HG02852 (cell line): Measurements from ENCODE around the gene KATNA1.
A peak's percentile ranks its signal among the peaks of the same experiment; 100 is the strongest.

Source experiments
- ATAC-seq: cut with Tn5 transposase; IDR thresholded peaks from one replicate; pipeline ENCODE4 v1.9.1; 2021; ENCODE audit warnings: mild to moderate bottlenecking, moderate library complexity; ENCODE audit not compliant: unreplicated experiment

Gene KATNA1

GRCh38 chr6:149614337-149614736 is 34.2 kb downstream of the KATNA1 start:
- no peak for ATAC-seq

GRCh38 chr6:149608381-149608982 is 40.0 kb downstream of the KATNA1 start:
- ATAC-seq: no peak

- no peak for ATAC-seq
Observed at GRCh38 chr6:149600508-149600907, 48.0 kb downstream of the KATNA1 start.

GRCh38 chr6:149593408-149593807 is 55.1 kb downstream of the KATNA1 start:
- ATAC-seq: no peak

GRCh38 chr6:149592983-149593382 is 55.5 kb downstream of the KATNA1 start:
- no peak for ATAC-seq

GRCh38 chr6:149586149-149586548 is 62.4 kb downstream of the KATNA1 start:
- no peak for ATAC-seq

- no peak for ATAC-seq
Observed at GRCh38 chr6:149581349-149581748, 67.2 kb downstream of the KATNA1 start.

- no peak for ATAC-seq
Observed at GRCh38 chr6:149580880-149581279, 67.6 kb downstream of the KATNA1 start.

GRCh38 chr6:149567945-149568585 is 80.4 kb downstream of the KATNA1 start:
- ATAC-seq: peak; percentile 11

- ATAC-seq: no peak
Observed at GRCh38 chr6:149567194-149567586, 81.3 kb downstream of the KATNA1 start.

- ATAC-seq: peak; percentile 26
Observed at GRCh38 chr6:149566410-149567193, 81.9 kb downstream of the KATNA1 start.

- ATAC-seq: peak; percentile 68
Observed at GRCh38 chr6:149565527-149566409, 82.7 kb downstream of the KATNA1 start, which contains the start of gene GINM1. GINM1 (plus strand) TSS chr6:149566375; CDS start chr6:149566415, 40 bp downstream.

GRCh38 chr6:149563928-149564325 is 84.6 kb downstream of the KATNA1 start:
- ATAC-seq: no peak

GRCh38 chr6:149563203-149563927 is 85.1 kb downstream of the KATNA1 start:
- ATAC-seq: no peak

GRCh38 chr6:149560736-149561135 is 87.8 kb downstream of the KATNA1 start:
- no peak for ATAC-seq

GRCh38 chr6:149559389-149559788 is 89.1 kb downstream of the KATNA1 start:
- ATAC-seq: no peak

GRCh38 chr6:149558029-149558428 is 90.5 kb downstream of the KATNA1 start:
- no peak for ATAC-seq

GRCh38 chr6:149551920-149552319 is 96.6 kb downstream of the KATNA1 start:
- ATAC-seq: no peak

- peak; percentile 91 for ATAC-seq
Observed at GRCh38 chr6:149545754-149546471, 102.6 kb downstream of the KATNA1 start, which contains the start of gene PPIL4. PPIL4 (minus strand) TSS chr6:149546043; CDS start chr6:149546005, 38 bp downstream.
